Right kidney (tissue), 1 donor: Measurements from ENCODE around the gene SHF.

ENCODE experiments used
- DNase-seq: peaks from one replicate; pipeline ENCODE4 v3.0.0-alpha.2; 2016

SHF gene

DNA sequence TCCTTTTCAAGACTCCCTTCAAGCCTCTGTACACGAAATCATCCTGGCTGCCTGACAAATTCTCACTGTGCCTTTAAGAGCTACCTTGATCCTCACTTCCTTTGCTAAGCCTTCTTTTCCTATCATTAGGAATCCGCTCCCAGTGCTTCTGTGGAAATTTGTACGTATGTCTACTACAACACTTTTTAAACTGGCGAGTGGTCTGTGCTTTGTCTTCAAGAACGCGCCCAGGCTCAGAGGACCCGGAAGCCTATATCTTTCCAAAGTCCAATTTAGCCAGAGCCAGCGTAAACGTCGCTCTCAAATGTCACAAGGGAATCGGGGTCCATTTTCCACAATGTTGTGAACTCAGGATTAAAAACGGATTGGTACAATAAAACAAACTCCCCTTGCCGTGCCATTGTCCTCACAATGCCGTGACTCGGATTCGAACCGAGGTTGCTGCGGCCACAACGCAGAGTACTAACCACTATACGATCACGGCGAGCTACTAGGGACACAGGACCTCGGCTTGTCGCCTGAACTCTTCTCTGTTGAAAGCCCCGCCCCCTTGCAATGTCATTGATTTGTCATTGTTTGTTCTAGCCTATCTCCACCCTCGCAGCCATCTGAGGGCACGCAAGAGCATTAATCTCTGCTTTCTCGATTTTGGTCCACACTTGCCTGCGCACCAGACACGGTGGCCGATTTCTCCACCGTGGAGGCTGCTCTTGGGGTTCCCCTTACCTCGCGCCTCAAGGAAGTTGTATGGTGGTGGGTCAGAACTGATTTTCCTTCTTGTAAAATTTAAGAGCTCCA, 12.4 kb upstream of the SHF start:
- peak; percentile 92 for DNase-seq

DNA sequence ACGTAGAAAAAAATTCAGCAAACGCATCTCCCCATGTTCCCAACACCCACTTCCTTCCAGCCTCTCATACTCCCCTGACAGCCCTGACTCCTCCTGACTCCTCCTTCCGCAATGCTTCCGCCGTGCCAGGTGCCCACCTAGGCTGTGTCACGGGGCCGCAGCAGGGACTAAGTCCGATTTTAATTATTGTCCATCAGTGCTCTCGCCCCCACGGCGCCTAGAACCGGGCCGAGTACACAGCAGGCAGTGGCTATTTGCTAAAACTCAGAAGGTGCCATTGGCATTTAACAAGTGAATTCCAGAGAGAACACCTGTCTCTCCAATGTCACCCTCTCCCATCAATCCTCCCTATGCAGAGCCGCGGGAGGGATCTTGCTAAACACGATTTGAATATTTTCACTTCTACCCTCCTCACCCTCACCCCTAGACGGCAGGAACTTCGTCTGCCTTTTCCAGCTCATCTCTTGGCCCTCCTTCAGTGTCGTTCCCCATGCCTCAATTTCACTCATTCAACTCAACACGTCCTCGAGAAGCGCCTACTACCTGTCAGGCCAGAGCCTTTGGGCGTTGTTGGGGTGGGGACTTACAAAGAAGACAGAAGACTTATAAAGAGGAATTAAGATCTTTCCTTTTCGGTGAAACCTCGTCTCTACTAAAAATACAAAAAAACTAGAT, 11.5 kb upstream of the SHF start:
- DNase-seq = peak; percentile 76

DNA sequence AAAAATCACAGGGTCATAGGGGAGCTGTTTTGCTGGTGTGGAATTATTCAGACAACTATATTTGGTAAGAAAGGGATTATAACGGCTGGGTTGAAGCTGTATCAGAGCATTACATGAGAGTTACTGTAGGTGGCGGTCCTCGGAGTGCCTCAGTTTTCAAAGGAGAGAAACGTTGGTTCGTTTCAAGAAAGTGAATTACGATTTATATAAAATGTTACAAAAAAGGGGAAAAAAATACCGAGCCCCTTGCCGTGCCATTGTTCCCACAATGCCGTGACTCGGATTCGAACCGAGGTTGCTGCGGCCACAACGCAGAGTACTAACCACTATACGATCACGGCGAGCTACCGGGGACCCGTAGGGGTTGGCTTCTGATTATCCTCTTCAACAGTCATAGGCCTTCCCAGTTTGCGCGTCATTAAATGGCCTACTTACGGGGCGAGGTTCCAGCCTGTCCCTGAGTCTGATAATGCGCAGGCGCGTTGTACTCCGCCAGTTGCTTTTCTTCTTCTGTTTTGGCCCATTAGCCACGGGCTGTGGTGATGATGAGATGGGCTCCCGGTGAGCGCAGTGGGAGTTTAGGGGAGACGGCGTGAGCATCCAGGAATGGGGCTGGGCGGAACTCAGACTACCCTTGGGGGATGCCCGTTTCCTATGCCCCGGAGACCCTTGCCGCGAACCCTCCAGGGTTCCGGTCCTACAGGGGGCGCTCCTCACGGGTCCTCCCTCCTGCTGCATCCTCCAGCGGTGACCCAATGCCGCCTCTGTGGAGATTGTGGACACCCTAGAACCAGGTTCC, 10.8 kb upstream of the SHF start:
- DNase-seq = peak; percentile 97

DNA sequence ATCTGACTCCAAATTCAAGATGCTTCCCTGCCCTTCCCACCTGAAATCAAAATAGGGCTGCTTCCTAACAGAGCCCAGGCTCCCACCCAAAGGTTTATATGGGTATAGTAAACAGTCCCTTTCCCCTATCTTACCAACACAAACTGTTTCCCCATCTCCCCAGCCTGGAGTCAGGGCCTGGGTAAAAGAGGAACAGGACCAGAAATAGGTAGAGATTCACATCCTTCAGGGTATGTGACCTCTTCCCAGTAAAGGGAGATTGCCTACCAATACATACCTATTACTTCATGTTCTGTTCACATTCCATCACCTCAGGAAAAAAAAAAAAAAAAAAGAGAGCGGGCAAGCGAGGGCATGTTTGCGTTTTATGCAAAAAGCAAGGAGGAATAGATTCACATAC, 9.7 kb upstream of the SHF start:
- DNase-seq = no peak

DNA sequence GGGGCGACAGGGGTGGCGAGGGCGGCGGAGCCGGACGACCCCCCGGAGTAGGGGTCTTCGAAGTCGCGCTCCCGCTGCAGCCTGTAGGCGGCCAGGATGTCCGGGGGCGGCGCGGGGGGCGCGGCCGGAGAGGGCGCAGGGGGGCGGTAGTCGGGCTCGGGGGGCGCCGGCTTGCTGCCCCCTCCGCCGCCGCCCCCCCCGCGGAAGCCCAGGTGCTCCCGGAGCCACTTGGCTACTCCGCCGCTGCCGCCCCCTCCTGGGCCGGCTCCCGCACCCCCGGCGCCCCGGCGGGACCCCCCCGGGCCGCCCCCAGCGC, 230 bp downstream of the SHF start:
- no peak for DNase-seq

DNA sequence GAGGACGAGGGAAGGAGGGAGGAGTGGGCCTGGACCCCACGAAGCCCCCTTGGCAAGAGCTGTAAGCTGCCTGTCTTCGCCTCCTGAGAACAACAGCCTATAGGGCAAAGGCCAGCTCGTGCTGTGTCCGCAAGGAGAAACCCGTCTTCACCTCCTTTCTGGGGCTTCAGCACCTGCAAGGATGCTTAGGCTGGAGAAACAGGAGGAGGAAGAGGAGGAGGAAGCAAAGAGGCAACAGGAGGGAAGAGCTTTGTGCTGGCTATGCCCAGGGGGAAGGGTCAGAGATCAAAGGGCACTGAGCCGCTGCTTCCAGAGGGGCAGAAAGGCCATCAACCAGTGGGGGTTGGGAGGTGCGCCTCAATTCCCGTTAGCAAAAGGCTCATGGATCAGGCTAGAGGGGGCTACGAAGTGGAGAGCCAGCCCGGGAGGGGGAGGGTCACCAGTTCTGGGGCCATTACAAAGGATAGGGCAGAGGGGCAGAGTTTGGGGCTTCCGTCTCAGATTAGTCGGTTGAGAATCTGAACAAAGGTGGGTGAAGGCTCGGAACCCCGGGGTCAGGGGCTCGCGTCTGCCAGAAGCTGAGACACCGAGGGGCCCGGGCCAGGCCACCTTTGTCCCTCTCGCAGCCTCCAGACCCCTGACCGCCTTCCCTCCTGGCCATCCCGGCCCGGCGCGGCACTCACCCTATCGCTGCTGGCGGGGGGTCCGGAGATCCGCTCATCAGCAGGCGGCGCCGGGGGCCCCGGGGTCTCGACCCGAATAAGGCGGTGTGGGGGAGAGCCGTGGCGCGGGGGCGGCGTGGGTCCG, 792 bp downstream of the SHF start:
- peak; percentile 57 for DNase-seq

DNA sequence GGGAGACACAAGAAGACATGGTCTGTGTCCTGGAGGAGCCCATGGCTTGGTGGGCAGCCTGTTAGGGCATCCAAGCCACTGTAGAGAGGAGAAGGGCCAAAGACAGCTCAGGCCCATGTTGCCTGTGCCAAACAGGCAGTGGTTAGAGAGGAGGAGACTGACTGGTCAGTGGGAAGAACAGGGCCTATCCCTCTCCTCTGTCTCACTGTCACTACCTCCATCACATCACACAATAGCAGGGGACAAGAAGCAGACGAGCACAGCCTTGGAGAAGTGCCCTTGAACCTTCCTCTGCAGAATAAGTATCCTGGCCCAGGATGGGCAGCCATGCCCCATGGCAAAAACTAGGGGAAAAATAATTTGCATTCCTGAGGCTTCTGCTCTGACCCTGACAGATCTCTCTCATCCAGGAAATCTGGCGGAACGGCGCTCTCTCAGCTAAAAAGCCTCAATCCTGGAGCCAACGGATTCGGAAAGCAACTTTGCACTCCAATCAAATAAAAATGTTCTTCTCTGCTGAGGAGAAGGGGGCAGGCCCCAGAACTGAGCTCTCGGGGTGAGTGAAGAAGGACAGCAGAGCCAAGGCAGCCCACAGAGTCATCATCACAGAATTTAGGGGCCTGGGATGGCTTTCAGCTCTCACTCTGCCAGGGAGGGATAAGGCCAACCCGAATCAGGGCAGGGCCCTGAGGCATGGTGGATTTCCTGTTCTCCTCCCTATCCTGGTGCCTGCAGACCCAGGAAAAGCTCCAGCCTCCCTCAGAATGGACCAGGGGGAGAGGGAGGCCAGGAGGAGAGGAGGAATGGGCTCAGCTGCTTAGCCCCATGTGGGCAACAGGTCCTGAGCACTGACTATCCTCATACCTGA, 1.6 kb downstream of the SHF start:
- no peak for DNase-seq

DNA sequence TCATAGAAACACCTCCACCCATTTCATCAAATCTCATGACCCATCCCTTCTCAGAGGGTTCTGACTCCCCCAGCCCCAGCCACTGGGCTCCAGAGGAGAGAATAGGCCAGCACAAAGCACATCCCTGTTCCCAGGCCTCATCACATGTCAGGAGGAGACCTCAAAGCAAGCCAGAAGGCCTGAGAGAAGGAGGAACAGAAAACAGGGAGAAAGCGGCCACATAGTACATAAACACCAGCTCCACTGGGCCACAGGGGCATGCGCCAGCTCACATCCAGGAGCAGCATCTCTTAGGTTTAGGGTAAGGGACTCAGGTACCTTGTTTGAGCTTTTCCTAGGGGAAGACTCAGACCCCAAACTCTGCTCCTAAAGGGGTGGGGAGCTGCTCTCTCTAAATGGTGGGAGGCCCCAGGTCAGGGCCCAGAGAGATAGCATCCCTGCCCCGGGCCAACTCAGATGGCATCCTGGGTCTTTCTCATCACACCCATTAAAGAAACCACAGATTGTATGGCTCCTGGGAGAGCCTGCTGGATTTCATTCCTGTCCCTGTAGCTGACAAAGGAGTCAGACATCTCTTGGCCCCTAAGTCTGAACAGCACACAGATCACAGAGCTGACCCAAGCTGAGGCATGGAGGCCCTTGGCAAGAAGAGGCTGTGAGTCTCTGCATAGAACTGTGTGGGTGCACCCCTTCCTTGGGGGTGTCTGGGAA, 2.5 kb downstream of the SHF start:
- no peak for DNase-seq

DNA sequence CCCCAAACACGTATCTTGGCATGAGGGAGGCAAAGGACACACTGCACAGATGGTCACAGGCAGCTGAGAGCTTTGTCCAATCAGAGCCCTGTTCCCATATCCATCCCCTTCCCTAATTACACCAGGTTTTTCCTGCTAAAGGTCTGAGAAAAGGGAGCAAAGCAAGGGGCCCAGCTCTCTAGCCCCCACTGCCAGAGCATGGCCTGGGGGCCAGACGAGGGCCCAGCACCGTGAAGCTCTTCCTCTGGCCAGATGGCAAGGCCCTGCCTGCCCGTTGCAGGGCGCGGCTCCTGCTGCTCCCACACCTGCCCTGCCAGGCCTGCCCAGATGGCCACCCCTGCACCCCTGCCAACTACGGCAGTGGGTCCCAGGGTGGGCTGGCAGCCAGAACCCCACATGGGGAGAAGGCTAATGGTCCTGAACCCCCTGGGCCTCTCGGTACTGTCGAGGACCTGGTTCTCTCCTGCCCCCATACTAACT, 3.2 kb downstream of the SHF start:
- no peak for DNase-seq

DNA sequence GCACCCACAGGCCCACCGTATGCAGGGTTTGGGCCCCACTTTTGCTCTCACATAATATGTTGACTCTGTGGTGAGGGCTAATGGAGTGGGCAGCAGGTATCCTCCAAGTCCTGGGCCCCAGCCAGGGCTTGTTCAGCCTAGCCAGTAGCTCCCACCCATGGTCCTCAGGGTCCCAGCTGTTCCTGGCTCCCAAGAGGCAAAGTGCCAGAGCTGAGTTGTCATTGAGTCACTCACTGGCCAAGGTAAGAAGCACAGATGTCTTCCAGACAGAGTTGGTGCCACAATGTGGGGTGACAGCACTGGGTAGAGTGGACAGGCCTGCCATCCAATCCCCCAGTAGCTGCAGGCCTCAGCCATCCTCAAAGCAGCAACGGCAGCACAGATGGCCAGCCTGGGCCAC, 4.3 kb downstream of the SHF start:
- DNase-seq = no peak

DNA sequence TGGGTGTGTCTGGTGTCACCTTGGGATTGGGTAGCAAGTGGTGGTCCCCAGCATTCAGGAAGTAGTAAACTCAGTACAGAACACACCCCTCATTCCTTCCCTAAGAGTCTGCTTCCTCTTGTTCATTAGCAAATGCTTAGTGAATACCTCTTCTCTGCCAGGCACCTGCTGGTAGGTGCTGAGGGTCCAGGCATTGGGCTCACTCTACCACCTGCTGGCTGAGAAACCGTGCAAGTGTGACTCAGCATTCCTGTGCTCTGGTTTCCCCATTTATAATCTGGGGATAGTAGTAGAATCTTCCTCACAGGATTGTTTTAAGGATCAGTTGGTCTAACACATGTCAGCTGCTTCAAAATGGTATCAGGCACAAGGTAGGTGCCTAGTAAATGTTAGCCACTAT, 4.8 kb downstream of the SHF start:
- no peak for DNase-seq

DNA sequence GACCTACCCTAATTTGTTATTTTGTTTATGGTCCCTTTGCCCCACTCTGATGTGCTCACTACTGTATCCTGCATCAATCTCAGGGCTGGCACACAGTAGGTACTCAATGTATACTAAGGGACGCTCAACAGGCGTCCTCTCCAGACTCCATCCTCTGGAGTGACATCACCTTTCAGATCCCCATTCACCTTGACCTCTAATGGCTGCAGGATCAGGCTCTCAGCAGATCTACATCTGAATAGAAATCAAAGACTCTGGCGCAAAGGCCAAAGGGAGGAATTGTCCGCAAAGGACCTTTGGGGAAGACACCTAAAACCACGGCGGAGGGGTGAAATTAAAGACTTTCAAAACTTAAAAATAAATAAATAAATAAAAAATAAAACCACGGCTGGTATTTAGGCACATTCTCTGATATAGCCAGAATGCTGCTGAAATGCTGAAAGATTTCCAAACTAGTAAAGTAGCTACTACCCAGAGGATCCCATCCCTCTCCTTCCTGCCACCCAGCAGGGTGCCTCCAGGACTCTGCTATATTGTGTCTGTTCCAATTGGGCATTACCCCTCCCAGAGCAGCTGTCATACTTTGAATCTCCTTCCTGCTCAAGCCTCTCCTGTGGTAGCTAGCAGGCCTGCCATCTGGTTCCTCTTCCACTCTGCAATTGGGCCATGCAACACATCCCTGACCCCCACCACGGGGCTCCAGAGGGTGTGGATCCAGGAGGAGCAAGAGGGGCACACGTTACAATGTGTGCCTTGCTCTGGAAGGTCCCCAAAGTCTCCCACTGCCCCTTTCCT, 6.1 kb downstream of the SHF start:
- DNase-seq = no peak

DNA sequence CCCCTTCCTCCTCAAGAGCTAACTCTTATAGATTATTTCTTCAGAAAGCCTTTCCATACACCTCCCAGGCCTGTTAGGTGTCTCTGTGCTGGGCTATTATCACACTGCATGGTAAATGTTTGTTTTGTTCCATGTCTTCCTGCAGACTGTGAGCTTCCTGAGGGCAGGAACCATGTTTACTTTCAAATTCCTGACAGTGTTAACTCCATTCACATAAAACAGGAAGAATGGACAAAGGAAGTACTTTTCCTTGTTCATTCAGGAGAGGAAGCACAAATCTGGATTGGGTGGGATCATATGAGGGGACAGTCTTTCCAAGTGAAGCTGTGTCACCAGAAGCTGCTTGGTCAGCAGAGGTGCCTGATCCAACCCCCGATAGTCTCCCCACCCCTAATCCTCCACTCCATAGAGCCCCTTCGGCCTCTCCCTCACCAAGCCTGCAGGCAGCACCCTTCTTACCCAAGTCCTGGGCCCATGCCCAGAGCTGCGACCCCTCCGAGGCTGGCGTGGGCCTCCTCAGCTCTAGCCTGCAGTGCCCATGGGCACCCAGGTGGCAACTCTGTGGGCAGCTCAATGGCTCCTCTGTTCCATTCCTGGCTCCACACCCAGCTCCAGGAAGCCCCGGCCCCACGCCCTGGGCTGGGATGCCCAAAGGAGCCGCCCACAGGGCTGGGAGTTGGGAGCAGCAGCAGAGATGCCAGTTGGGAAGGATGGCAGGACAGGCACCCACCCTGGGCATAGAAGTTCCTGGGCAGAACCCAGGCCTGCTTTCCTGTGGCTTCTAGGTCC, 6.9 kb downstream of the SHF start:
- no peak for DNase-seq

DNA sequence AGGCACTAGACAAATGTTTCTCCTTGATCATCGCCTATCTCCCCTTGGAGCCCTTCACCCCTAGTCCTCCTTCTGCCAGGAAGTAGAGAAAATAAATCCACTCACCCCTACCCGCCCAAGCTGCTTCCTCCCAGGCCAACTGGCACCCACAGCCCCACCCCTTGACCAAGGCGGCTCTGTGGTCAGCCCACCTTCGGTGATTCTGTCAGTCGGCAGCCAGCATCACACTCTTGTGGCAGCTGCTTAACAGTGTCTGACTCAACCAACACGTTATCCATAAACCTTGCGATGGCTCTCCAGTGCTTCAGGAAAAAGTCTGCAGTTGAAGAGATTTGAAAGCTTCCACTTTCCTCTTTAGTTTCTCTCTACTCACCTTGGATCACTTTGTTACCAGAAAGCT, 7.6 kb downstream of the SHF start:
- no peak for DNase-seq

DNA sequence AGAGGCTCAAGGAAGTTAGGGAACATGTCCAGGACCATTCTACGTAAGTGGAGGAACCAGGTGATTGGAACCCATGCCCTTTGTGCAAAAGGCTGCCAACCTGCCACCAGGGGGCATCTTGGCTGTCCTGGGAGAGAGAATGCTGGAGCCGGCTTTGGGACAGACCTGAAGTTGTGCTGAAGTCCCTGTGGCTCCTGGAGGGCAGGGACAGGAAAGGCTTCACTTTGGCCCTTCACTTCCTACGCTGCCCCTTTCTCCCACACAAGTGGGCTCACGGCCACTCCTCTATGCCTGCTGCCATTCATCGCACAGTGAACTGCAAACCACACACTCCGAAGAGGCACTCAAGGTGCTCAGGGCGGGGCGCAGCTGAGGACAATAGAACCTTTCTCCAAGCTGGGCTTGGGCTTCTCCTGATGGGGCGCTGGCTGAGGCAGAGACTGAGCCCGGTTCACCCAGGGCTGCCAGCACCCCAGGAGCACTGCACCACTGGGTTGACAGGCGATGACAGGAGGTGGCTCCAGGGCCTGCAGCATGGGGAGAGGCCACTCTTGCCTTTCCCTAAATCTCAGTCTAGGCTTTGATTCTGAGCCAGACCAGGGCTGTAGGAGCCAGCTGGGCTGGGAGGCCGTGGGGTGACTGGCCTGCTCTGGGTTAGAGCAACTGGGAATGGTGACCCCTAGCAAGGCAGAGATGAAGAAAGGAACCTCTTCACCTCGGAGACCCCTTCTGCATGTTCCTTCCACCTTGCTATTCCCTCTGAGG, 8.4 kb downstream of the SHF start:
- DNase-seq = no peak

DNA sequence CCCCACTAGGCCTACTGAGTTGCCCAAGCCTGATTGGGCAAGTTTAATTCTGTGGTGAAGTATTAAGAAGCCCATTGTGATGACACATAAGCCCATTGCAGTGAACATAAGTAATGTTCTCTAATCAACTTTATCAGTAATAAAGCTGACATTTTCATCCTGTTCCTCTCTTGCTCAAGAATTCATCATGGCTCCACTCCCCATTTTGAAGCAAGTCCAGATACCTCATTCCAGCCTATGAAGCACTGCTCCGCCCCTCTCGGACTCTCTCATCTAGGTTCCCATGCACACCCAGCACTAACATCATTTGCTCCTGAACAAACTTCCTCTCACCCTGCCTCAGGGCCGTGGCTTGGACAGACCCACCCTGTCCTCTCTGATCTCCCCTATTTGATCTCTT, 10.5 kb downstream of the SHF start:
- DNase-seq = no peak

DNA sequence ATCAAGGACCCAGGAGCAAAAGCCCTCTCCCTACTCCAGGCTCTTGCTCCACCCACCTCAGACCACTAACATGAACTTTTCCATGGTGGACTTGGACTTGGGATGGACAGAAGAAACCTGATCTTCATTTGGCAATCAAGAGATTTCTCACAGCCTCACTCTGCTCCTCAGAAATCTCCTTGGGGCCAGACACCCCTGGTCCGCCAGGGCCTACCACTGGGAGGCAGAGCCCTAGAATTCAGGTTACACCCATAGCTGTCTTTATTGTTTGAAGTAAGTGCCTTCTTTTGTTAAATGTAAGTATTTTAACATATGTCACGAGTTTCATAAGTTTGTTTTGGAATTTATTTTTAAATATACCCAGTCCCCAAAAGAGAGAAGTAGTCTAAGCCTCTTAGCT, 13.2 kb downstream of the SHF start:
- no peak for DNase-seq

DNA sequence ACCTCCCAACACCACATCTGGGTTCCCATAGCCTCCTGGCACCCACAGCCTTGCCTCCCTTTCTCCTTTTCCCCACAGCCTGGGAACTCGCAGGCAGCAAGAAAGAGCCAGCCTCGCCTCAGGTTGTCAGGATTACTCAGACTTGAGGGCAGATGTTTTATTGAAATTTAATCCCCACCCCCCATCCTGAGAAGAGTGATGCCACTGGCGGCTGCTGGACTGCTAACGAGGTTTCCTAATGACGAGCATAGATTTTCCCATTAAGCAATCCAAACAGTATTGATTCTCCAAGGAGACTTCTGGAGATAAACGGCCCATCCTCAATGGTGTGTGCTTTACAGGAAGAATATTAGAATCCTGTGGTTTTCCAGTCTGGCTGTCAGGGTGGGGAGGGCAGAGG, 13.7 kb downstream of the SHF start:
- no peak for DNase-seq
